Testis (tissue), 2 donors: ENCODE data around the gene SPDYE16.
"Not testable (repeated sequence)": the region's sequence is repeated elsewhere in the genome, so short reads cannot be mapped to it uniquely, and the experiment has no call there.

Source experiments
- CTCF ChIP-seq, 3 experiments: fragments of 450-650 bp in 2 of 3; fragments of 200-600 bp in 1 of 3; sonication (generic) in 1 of 3; IDR thresholded peaks; one replicate each; pipeline ENCODE4 v1.5.1; 2016 to 2019; ENCODE audit warnings: antibody characterized with exemption in 3 of 3, mild to moderate bottlenecking in 2 of 3, moderate library complexity in 1 of 3
- POLR2A ChIP-seq: fragments of 450-650 bp; IDR thresholded peaks from one replicate; pipeline ENCODE4 v1.6.1; 2017; ENCODE audit warnings: antibody characterized with exemption, mild to moderate bottlenecking, moderate library complexity

GRCh38 chr7:76559685-76560084 is 16.6 kb upstream of the SPDYE16 start:
- not testable (repeated sequence) for TF ChIP-seq CTCF (IDR thresholded peaks at IDR 0.05); POLR2A
